Endothelial cell of umbilical vein (primary cell): ENCODE measurements around the gene COL23A1. TPM values are rescaled to one million over a fixed set of nuclear protein-coding genes. Genes with fewer than 3 reads are reported as not detected.

Experiments used
- BruUV-seq: library from RNA; stranded (reverse); fragments of 400-500 nt; replicated peaks from 2 replicates; lab custom pipeline; 2021; lab: Mats Ljungman, UMichigan
- CTCF ChIA-PET: fragments of 300-600, 350-600 bp; sonication (Branson Sonifier 250); formaldehyde crosslinking; loops from one replicate; lab custom pipeline; 2021; ENCODE audit warnings: antibody characterized with exemption, inconsistent platforms; lab: Charles Lee
- POLR2A ChIA-PET: fragments of 300-600, 350-600 bp; sonication (Branson Sonifier 250); formaldehyde crosslinking; loops from one replicate; lab custom pipeline; 2021; ENCODE audit warnings: antibody characterized with exemption, inconsistent platforms; lab: Charles Lee
- DNase-seq: peaks from one replicate; pipeline ENCODE4 v3.0.0-alpha.2; 2011; ENCODE audit warnings: low read depth, low spot score
- FAIRE-seq: peaks from 2 replicates; lab custom pipeline; 2011; peaks lifted over from hg19 to GRCh38; lab: Jason Lieb, UNC
- H2AFZ ChIP-seq: 2 replicates; pipeline ENCODE4 v1.6.0; 2012; ENCODE audit warnings: low read depth, low read length, control low read depth, inconsistent platforms
- H3K27ac ChIP-seq: 2 replicates; pipeline ENCODE4 v1.5.1; 2011; ENCODE audit warnings: low read depth, mild to moderate bottlenecking, control low read depth, low read length, moderate library complexity; ENCODE audit not compliant: insufficient read depth
- H3K27me3 ChIP-seq, 2 experiments: 2 replicates each; pipeline versions ENCODE4 v1.6.0 to v1.6.1; 2011; ENCODE audit warnings: low read length in 2 of 2, mixed read lengths in 1 of 2; ENCODE audit not compliant: control insufficient read depth in 2 of 2, insufficient read depth in 2 of 2
- H3K36me3 ChIP-seq, 2 experiments: 2 replicates in 1 of 2; 3 replicates in 1 of 2; pipeline ENCODE4 v1.5.1; 2011; ENCODE audit warnings: low read length in 2 of 2, mild to moderate bottlenecking in 1 of 2, moderate library complexity in 1 of 2; ENCODE audit not compliant: control insufficient read depth in 2 of 2, insufficient read depth in 2 of 2; ENCODE audit errors: extremely low read depth in 1 of 2
- H3K4me1 ChIP-seq: 3 replicates; pipeline ENCODE4 v1.5.1; 2011; ENCODE audit warnings: mild to moderate bottlenecking, low read length; ENCODE audit not compliant: control insufficient read depth, insufficient read depth; ENCODE audit errors: extremely low read depth
- H3K4me2 ChIP-seq: 2 replicates; pipeline ENCODE4 v1.6.1; 2011; ENCODE audit warnings: low read length, control low read depth, mixed read lengths; ENCODE audit not compliant: insufficient read depth
- H3K4me3 ChIP-seq, 3 experiments: fragments of 200-600 bp in 1 of 3; sonication (generic), shearing (Covaris generic) in 1 of 3; replicated peaks in 1 of 3; 2 replicates each; pipeline ENCODE4 v1.5.1; 2011 to 2016; ENCODE audit warnings: control low read depth in 3 of 3, low read length in 3 of 3, mild to moderate bottlenecking in 2 of 3, inconsistent platforms in 1 of 3, low read depth in 1 of 3, moderate library complexity in 1 of 3; ENCODE audit not compliant: insufficient read depth in 1 of 3
- H3K79me2 ChIP-seq: 2 replicates; pipeline ENCODE4 v1.6.0; 2012; ENCODE audit warnings: low read length, inconsistent platforms; ENCODE audit not compliant: control insufficient read depth, insufficient read depth
- H3K9ac ChIP-seq: replicated peaks from 2 replicates; pipeline ENCODE3; 2011; ENCODE audit warnings: low read length, control low read depth; ENCODE audit not compliant: insufficient read depth; ENCODE audit errors: extremely low read depth
- H3K9me1 ChIP-seq: replicated peaks from 3 replicates; pipeline ENCODE4 v1.6.0; 2011; ENCODE audit warnings: mild to moderate bottlenecking, low read length; ENCODE audit not compliant: control insufficient read depth, insufficient read depth; ENCODE audit errors: extremely low read depth
- H3K9me3 ChIP-seq: replicated peaks from 2 replicates; pipeline ENCODE4 v1.5.1; 2012; ENCODE audit warnings: low read length, inconsistent platforms; ENCODE audit not compliant: control insufficient read depth, insufficient read depth
- H4K20me1 ChIP-seq: replicated peaks from 2 replicates; pipeline ENCODE3; 2011; ENCODE audit warnings: mild to moderate bottlenecking, low read length; ENCODE audit not compliant: control insufficient read depth, insufficient read depth; ENCODE audit errors: extremely low read depth
- EZH2 ChIP-seq: IDR thresholded peaks from 2 replicates; pipeline ENCODE4 v1.6.1; 2012; ENCODE audit warnings: borderline replicate concordance, low read depth, mild to moderate bottlenecking, moderate library complexity, low read length, inconsistent platforms; ENCODE audit not compliant: severe bottlenecking
- FOS ChIP-seq: IDR thresholded peaks from 2 replicates; pipeline ENCODE4 v1.6.1; 2011; ENCODE audit warnings: mild to moderate bottlenecking, low read length, moderate library complexity, borderline replicate concordance; ENCODE audit not compliant: insufficient read depth
- GATA2 ChIP-seq: IDR thresholded peaks from 2 replicates; pipeline ENCODE4 v1.7.0; 2011; ENCODE audit warnings: low read depth, mild to moderate bottlenecking, moderate library complexity, mixed read lengths, low read length; ENCODE audit not compliant: insufficient read length, insufficient read depth
- JUN ChIP-seq: IDR thresholded peaks from 2 replicates; pipeline ENCODE4 v1.6.1; 2011; ENCODE audit warnings: borderline replicate concordance, low read depth; ENCODE audit not compliant: insufficient read length, insufficient read depth
- MAX ChIP-seq: IDR thresholded peaks from 2 replicates; pipeline ENCODE4 v1.6.1; 2011; ENCODE audit not compliant: insufficient read depth, insufficient read length
- MYC ChIP-seq: IDR thresholded peaks from one replicate; pipeline ENCODE4 v1.6.1; 2011; ENCODE audit warnings: mild to moderate bottlenecking, low read depth, low read length
- POLR2A ChIP-seq: IDR thresholded peaks from 2 replicates; pipeline ENCODE4 v1.6.1; 2012; ENCODE audit warnings: low read depth, mild to moderate bottlenecking, control low read depth, low read length
- POLR2AphosphoS5 ChIP-seq: IDR thresholded peaks from 2 replicates; pipeline ENCODE4 v1.6.1; 2012; ENCODE audit warnings: low read depth, mild to moderate bottlenecking, control low read depth, low read length, moderate library complexity; ENCODE audit not compliant: insufficient read depth
- dilution Hi-C: fragments of 300-500 bp; cut with MboI; formaldehyde crosslinking; loops from one replicate; pipeline ENCODE4 v1.15.0; 2019; ENCODE audit warnings: low sequenced_read_pairs; ENCODE audit not compliant: extremely low pct_ligation_motif_present
- intact Hi-C: fragments of 100-400 bp; cut with micrococcal nuclease; formaldehyde crosslinking; loops from one replicate; pipeline ENCODE4 v1.10.0; 2022
- polyA plus RNA-seq, 4 experiments: library from polyadenylated mRNA; depleted of rRNA in 3 of 4; stranded (reverse) in 3 of 4; unstranded in 1 of 4; fragments of >200 nt; gene quantifications; 2 replicates each; pipeline versions ENCODE4 v1.2.1 to v1.2.3, GENCODE V29; 2011 to 2012; ENCODE audit warnings: missing spikeins in 1 of 4
- total RNA-seq: library from RNA; stranded (reverse); gene quantifications from 2 replicates; pipeline ENCODE4 v1.2.3, GENCODE V29; 2021
- TF ChIP-seq, protein P1 (sequence below), 2 donors: IDR thresholded peaks; 1 replicate in 1 of 2; 2 replicates in 1 of 2; pipeline ENCODE4 v1.5.1; 2011; ENCODE audit warnings: low read length in 2 of 2, mild to moderate bottlenecking in 2 of 2, moderate library complexity in 2 of 2, control low read depth in 1 of 2, inconsistent platforms in 1 of 2, low read depth in 1 of 2; ENCODE audit not compliant: insufficient read depth in 1 of 2; ENCODE audit errors: extremely low read depth in 1 of 2

COL23A1 gene
- total and polyA plus RNA-seq, 2 donors (not counting 3 experiments of a cell fraction or from before 2014, with no cell fraction given): not detected

GRCh38 chr5:178371362-178372111 lies 218.7 kb downstream of the COL23A1 start:
- Histone ChIP-seq H4K20me1 (no peaks in the 10 kb centered on the region), H3K79me2 (no peaks in the 10 kb centered on the region), H3K9ac (no peak overlapping the region), H3K4me1 (no peaks in the 10 kb centered on the region), H3K4me3 (no peak overlapping the region), H3K9me1 (no peaks in the 10 kb centered on the region), H3K27ac (no peak overlapping the region), H3K9me3 (no peaks in the 10 kb centered on the region), H3K4me2 (no peak overlapping the region), H3K36me3 (no peaks in the 10 kb centered on the region), H2AFZ (no peak overlapping the region), H3K27me3 (no peaks in the 10 kb centered on the region)
- dilution Hi-C loops (no loop called here), intact Hi-C loops (no loop called here)
- DNase-seq: no peak
- TF ChIP-seq GATA2 (no peak), POLR2A (no peak), POLR2AphosphoS5 (no peak), EZH2 (no peak), MYC (no peak), FOS (no peak), MAX (no peak), JUN (no peak)
- TF ChIP-seq, protein P1, sequence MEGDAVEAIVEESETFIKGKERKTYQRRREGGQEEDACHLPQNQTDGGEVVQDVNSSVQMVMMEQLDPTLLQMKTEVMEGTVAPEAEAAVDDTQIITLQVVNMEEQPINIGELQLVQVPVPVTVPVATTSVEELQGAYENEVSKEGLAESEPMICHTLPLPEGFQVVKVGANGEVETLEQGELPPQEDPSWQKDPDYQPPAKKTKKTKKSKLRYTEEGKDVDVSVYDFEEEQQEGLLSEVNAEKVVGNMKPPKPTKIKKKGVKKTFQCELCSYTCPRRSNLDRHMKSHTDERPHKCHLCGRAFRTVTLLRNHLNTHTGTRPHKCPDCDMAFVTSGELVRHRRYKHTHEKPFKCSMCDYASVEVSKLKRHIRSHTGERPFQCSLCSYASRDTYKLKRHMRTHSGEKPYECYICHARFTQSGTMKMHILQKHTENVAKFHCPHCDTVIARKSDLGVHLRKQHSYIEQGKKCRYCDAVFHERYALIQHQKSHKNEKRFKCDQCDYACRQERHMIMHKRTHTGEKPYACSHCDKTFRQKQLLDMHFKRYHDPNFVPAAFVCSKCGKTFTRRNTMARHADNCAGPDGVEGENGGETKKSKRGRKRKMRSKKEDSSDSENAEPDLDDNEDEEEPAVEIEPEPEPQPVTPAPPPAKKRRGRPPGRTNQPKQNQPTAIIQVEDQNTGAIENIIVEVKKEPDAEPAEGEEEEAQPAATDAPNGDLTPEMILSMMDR (IDR thresholded peaks at IDR 0.05; ENCODE audit: extremely low read depth in 1 of 2, insufficient read depth in 1 of 2, low read depth in 1 of 2, low read length in 2 of 2): no peak
- no peak for FAIRE-seq
- POLR2A ChIA-PET: no interaction called here
- CTCF ChIA-PET: no interaction called here
- no TSS peak for BruUV-seq
